ENCODE results near the gene UBE2O. TPM values are rescaled to one million over a fixed set of nuclear protein-coding genes. Genes with fewer than 3 reads are reported as not detected.

The UBE2O gene
- total RNA-seq, 1 donor from 2014 or later = 17.2 TPM

- ATAC-seq = no peak
These were observed 41.7 kb downstream of the UBE2O start for GRCh38 chr17:76411247-76411646.

- no peak for ATAC-seq
These were observed 42.5 kb downstream of the UBE2O start for GRCh38 chr17:76410328-76410965.

- ATAC-seq = peak; percentile 66
These were observed 44.7 kb downstream of the UBE2O start for GRCh38 chr17:76408037-76408849.

- ATAC-seq = no peak
These were observed 45.4 kb downstream of the UBE2O start for GRCh38 chr17:76407509-76407908.

GRCh38 chr17:76405967-76406647 lies 46.8 kb downstream of the UBE2O start:
- ATAC-seq = no peak

- peak; percentile 5 for ATAC-seq
These were observed 47.4 kb downstream of the UBE2O start for GRCh38 chr17:76405607-76405966.

- ATAC-seq = no peak
These were observed 47.9 kb downstream of the UBE2O start for GRCh38 chr17:76404976-76405563.

- ATAC-seq = no peak
These were observed 48.7 kb downstream of the UBE2O start for GRCh38 chr17:76404256-76404655.

GRCh38 chr17:76402711-76403110 lies 50.2 kb downstream of the UBE2O start:
- no peak for ATAC-seq

GRCh38 chr17:76399175-76400172 lies 53.5 kb downstream of the UBE2O start:
- ATAC-seq = no peak

GRCh38 chr17:76398523-76399174 lies 54.3 kb downstream of the UBE2O start:
- peak; percentile 3 for ATAC-seq

- ATAC-seq = peak; percentile 78
These were observed 55.0 kb downstream of the UBE2O start for GRCh38 chr17:76397687-76398522.

GRCh38 chr17:76397184-76397583 lies 55.8 kb downstream of the UBE2O start:
- no peak for ATAC-seq

GRCh38 chr17:76395980-76396379 lies 57.0 kb downstream of the UBE2O start:
- no peak for ATAC-seq

GRCh38 chr17:76394166-76394565 lies 58.8 kb downstream of the UBE2O start:
- peak; percentile 65 for ATAC-seq

- no peak for ATAC-seq
These were observed 61.7 kb downstream of the UBE2O start for GRCh38 chr17:76391200-76391715.

- no peak for ATAC-seq
These were observed 62.9 kb downstream of the UBE2O start for GRCh38 chr17:76390003-76390421.

- no peak for ATAC-seq
These were observed 63.7 kb downstream of the UBE2O start for GRCh38 chr17:76388966-76389888.

Measured in esophagus mucosa (tissue), 1 donor.